Activated naive CD8-positive, alpha-beta T cell treated with anti-CD3 and anti-CD28 coated beads, Interleukin-2, amount 10 ng/mL, durations not matched to agents 7 days and 5 days (primary cell): ENCODE data around the gene PPP4C. TPM values are rescaled to one million over a fixed set of nuclear protein-coding genes. Genes with fewer than 3 reads are reported as not detected.

Source experiments
- ATAC-seq: fragments of 150-1000 bp; cut with Tn5 transposase; one replicate; pipeline ENCODE4 v1.10.0; 2021; ENCODE audit warnings: low read depth, moderate library complexity
- POLR2A ChIA-PET: fragments of 350-600 bp; sonication (Branson Sonifier 250); formaldehyde crosslinking; loops from one replicate; lab custom pipeline; 2021; ENCODE audit warnings: antibody characterized with exemption; lab: Charles Lee
- DNase-seq: peaks from one replicate; pipeline ENCODE4 v3.0.0; 2021
- H3K27ac Mint-ChIP-seq: one replicate; pipeline ENCODE4 v1.8.0; 2022; ENCODE audit warnings: mild to moderate bottlenecking, mixed read lengths
- H3K27me3 Mint-ChIP-seq: one replicate; pipeline ENCODE4 v1.8.0; 2022; ENCODE audit warnings: mild to moderate bottlenecking, moderate library complexity, mixed read lengths
- H3K36me3 Mint-ChIP-seq: one replicate; pipeline ENCODE4 v1.8.0; 2021; ENCODE audit warnings: mild to moderate bottlenecking, mixed read lengths
- H3K4me1 Mint-ChIP-seq: one replicate; pipeline ENCODE4 v1.8.0; 2021; ENCODE audit warnings: mixed read lengths
- H3K4me3 Mint-ChIP-seq: one replicate; pipeline ENCODE4 v1.8.0; 2022; ENCODE audit warnings: mild to moderate bottlenecking, moderate library complexity, mixed read lengths
- H3K9me3 Mint-ChIP-seq: one replicate; pipeline ENCODE4 v1.8.0; 2021; ENCODE audit warnings: mixed read lengths
- total RNA-seq, 2 experiments: library from RNA; stranded (reverse); gene quantifications; one replicate each; pipeline ENCODE4 v1.2.3, GENCODE V29; 2021

PPP4C gene
- total RNA-seq, 2 experiments from 2014 or later: 123 to 133 TPM

GRCh38 chr16:30087181-30087898, 11.5 kb downstream of the PPP4C start:
- H3K36me3 Mint-ChIP-seq: peaks cover 16% of the 10 kb centered on the region
- H3K27ac Mint-ChIP-seq: peak overlapping the region; percentile 58
- no peak overlapping the region for H3K4me3 Mint-ChIP-seq
- H3K9me3 Mint-ChIP-seq: no peaks in the 10 kb centered on the region
- POLR2A ChIA-PET: interaction anchor here (0.6 to 10.8 kb wide), 2 partner anchors 21 to 127 kb away, joined by 3 to 102 read pairs; partner anchors contain the start of gene ALDOA
- no peak for DNase-seq
- H3K27me3 Mint-ChIP-seq: no peaks in the 10 kb centered on the region
- H3K4me1 Mint-ChIP-seq: peaks cover 26% of the 10 kb centered on the region
- ATAC-seq: no peak

- no peak for DNase-seq
- peaks cover 16% of the 10 kb centered on the region for H3K36me3 Mint-ChIP-seq
- POLR2A ChIA-PET: interaction anchor here (1.0 to 10.8 kb wide), 3 partner anchors 12 to 32 kb away, joined by 3 to 102 read pairs (median 8); partner anchors contain the start of gene ALDOA
- no peak for ATAC-seq
- H3K27me3 Mint-ChIP-seq: no peaks in the 10 kb centered on the region
- H3K9me3 Mint-ChIP-seq: no peaks in the 10 kb centered on the region
- peak overlapping the region; percentile 48 for H3K27ac Mint-ChIP-seq
- no peak overlapping the region for H3K4me3 Mint-ChIP-seq
- peaks cover 32% of the 10 kb centered on the region for H3K4me1 Mint-ChIP-seq
Observed at GRCh38 chr16:30088237-30088831, 12.5 kb downstream of the PPP4C start.

DNA sequence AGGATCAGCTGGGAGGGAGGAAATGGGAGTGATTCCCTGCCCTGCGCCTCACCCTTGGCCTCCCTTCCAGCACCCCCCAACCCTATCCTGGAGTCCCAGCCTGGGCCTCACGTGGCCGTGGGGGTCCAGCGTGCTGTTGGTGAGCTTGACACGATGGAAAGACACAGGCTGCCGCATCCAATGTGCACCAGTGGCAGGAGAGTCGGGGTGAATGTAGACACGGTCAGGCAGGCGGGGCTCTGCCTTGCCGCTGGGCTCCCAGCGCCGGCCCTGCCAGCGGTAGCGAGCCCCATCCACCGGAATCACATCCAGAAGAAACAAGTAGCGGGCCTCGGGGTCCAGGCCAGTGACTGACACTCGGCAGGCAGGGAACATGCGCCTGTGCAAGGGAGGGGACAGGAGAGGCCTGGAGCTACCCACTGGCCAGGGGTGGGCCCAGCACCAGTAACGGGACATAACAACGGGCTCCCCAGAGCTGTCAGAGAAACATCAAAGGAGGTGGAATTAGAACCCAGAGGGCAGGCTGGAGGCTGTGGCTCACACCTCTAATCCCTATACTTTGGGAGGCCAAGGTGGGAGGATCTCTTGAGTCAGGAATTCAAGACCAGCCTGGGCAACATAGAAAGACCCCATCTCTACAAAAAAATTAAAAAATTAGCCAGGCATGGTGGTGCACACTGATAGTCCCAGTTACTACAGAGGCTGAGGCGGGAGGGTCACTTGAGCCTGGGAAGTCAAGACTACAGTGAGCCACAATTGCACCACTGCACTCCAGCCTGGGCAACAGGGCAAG, 13.2 kb downstream of the PPP4C start:
- Mint-ChIP-seq H3K27ac (peak overlapping the region; percentile 51), H3K36me3 (peaks cover 16% of the 10 kb centered on the region), H3K4me3 (no peak overlapping the region), H3K4me1 (peaks cover 33% of the 10 kb centered on the region), H3K9me3 (no peaks in the 10 kb centered on the region), H3K27me3 (no peaks in the 10 kb centered on the region)
- no peak for ATAC-seq
- no peak for DNase-seq
- POLR2A ChIA-PET: interaction anchor here (1.0 to 10.8 kb wide), 6 partner anchors 12 to 96 kb away, joined by 3 to 132 read pairs (median 8); partner anchors contain the start of genes ALDOA and CORO1A

DNA sequence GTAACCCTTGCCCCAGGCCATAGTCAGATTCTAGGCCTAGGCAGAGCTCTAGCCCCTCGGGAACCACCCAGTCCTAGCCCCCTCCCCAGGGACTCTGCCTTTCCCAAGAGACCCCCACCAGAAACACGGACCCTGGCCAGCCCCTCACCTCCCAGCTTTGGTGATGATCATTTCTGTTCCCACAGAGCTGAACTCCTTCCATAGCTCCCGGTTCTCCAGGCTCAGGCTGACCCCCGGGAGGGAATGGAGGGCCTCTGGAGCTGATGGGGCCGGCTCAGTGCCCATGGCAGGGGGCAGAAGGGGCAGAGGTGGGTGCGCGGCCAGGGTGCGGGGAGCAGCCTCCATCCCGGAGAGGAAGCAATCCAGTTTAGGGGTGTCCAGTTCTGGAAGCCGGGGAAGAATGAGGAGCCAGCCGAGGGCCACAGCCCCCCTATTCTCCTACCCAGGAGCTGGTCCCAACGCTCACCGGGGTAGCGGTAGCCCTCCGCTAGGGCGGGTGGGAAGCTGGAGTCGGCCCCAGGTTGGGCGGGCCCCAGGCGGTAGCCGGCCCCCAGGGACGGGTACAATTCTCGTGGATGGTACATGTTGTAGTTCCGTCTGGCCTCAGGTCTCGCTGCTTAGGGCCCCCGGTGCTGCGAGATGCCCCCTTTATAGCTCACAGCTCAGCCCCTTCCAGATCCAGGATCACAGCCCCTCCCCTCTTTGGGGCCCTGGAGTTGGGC, 15.0 kb downstream of the PPP4C start:
- POLR2A ChIA-PET: interaction anchor here (0.5 to 10.8 kb wide), 14 partner anchors 11 to 390 kb away, joined by 3 to 132 read pairs (median 6); partner anchors contain the start of genes ALDOA, CORO1A, PPP4C and SEPTIN1
- H3K4me3 Mint-ChIP-seq: peak overlapping the region; percentile 56
- no peaks in the 10 kb centered on the region for H3K9me3 Mint-ChIP-seq
- H3K27ac Mint-ChIP-seq: peak overlapping the region; percentile 76
- DNase-seq (no peak), ATAC-seq (no peak)
- peaks cover 43% of the 10 kb centered on the region for H3K4me1 Mint-ChIP-seq
- no peaks in the 10 kb centered on the region for H3K27me3 Mint-ChIP-seq
- peaks cover 21% of the 10 kb centered on the region for H3K36me3 Mint-ChIP-seq

- Mint-ChIP-seq H3K27ac (peak within 1 kb of the TSS; percentile 96), H3K9me3 (no peaks in the 10 kb centered on the region), H3K27me3 (no peaks in the 10 kb centered on the region), H3K4me1 (peaks cover 47% of the 10 kb centered on the region), H3K4me3 (peak within 1 kb of the TSS; percentile 86), H3K36me3 (peaks cover 19% of the 10 kb centered on the region)
- peak; percentile 77 for ATAC-seq
- POLR2A ChIA-PET: interaction anchor here (0.5 to 10.8 kb wide), 19 partner anchors 12 to 567 kb away, joined by 3 to 132 read pairs (median 4); partner anchors contain the start of genes ALDOA, CD2BP2, CORO1A and MAPK3
- peak; percentile 97 for DNase-seq
Observed at GRCh38 chr16:30091474-30092372, 15.9 kb downstream of the PPP4C start, which contains the start of gene TBX6. Gene TBX6, minus strand, starts transcription at chr16:30091924. Its CDS starts 731 bp downstream, at chr16:30091193.

GRCh38 chr16:30092373-30093010, 16.7 kb downstream of the PPP4C start:
- peak overlapping the region; percentile 86 for H3K4me3 Mint-ChIP-seq

GRCh38 chr16:30094541-30095165, 18.9 kb downstream of the PPP4C start:
- no peaks in the 10 kb centered on the region for H3K27me3 Mint-ChIP-seq
- H3K4me1 Mint-ChIP-seq: peaks cover 39% of the 10 kb centered on the region
- peaks cover 30% of the 10 kb centered on the region for H3K36me3 Mint-ChIP-seq
- peak overlapping the region; percentile 88 for H3K4me3 Mint-ChIP-seq
- no peak for ATAC-seq
- no peak for DNase-seq
- H3K27ac Mint-ChIP-seq: peak overlapping the region; percentile 89
- peaks cover 14% of the 10 kb centered on the region for H3K9me3 Mint-ChIP-seq
- POLR2A ChIA-PET: interaction anchor here (1.9 to 10.8 kb wide), 3 partner anchors 18 to 90 kb away, joined by 6 to 132 read pairs (median 102); partner anchors contain the start of genes ALDOA and CORO1A

More at GRCh38 chr16:30092373-30093010, 16.7 kb downstream of the PPP4C start:
- H3K27me3 Mint-ChIP-seq: no peaks in the 10 kb centered on the region
- peaks cover 48% of the 10 kb centered on the region for H3K4me1 Mint-ChIP-seq
- ATAC-seq: peak; percentile 37
- peaks cover 20% of the 10 kb centered on the region for H3K36me3 Mint-ChIP-seq
- peak; percentile 83 for DNase-seq
- peaks cover 8% of the 10 kb centered on the region for H3K9me3 Mint-ChIP-seq
- POLR2A ChIA-PET: interaction anchor here (0.8 to 10.8 kb wide), 15 partner anchors 11 to 566 kb away, joined by 3 to 132 read pairs (median 4); partner anchors contain the start of genes ALDOA, CD2BP2, CORO1A and MAPK3
- peak overlapping the region; percentile 96 for H3K27ac Mint-ChIP-seq

DNA sequence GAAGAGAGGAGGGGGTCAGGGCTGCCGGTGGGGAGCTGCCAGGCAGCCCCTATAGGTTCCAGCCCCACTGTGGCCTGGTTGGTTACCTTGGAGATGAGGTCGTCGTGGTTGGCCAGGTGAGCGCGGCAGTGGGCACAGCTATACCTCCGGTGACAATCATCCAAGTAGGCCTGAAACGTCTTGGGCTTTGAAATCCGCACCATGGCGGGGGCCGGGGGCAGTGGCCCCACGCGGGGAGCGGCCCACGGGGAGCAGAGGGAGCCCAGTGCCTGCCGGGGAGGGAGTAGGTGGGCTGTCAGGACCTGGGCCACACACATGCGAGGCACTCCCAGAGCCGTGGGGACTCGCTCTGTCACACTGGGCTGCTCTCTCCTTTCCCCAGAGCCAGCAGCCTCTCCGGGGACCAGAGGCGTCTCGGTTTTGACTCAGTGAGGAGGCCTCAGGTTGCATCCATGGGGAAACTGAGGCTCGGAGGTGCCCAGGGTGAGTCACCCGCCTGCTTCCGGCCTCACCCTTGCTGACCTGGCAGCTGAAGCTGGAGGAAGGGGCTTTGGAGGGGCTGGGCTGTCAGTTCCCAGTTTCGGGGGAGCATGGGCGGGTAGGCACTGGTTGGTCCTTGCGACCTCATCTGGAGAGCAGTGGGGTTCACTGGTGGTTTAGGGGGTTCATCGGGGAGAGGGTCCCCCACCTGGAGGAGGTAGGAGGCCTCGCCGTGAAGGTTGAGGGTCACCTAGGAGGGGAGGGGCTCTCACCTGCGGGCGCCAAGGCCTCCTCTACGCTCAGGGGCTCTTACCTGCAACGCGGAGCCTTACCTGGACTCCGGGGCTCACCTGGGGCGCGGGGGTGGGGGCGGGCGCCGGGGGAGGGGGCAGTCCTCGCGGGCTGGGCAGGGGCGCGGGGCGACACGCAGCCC, 19.6 kb downstream of the PPP4C start:
- H3K36me3 Mint-ChIP-seq: peaks cover 30% of the 10 kb centered on the region
- H3K27me3 Mint-ChIP-seq: no peaks in the 10 kb centered on the region
- DNase-seq: peak; percentile 56
- POLR2A ChIA-PET: interaction anchor here (0.6 to 10.8 kb wide), 5 partner anchors 19 to 89 kb away, joined by 4 to 132 read pairs (median 6); partner anchors contain the start of genes ALDOA and CORO1A
- H3K9me3 Mint-ChIP-seq: peaks cover 14% of the 10 kb centered on the region
- peak overlapping the region; percentile 89 for H3K27ac Mint-ChIP-seq
- ATAC-seq: no peak
- peak overlapping the region; percentile 88 for H3K4me3 Mint-ChIP-seq
- peaks cover 32% of the 10 kb centered on the region for H3K4me1 Mint-ChIP-seq

DNA sequence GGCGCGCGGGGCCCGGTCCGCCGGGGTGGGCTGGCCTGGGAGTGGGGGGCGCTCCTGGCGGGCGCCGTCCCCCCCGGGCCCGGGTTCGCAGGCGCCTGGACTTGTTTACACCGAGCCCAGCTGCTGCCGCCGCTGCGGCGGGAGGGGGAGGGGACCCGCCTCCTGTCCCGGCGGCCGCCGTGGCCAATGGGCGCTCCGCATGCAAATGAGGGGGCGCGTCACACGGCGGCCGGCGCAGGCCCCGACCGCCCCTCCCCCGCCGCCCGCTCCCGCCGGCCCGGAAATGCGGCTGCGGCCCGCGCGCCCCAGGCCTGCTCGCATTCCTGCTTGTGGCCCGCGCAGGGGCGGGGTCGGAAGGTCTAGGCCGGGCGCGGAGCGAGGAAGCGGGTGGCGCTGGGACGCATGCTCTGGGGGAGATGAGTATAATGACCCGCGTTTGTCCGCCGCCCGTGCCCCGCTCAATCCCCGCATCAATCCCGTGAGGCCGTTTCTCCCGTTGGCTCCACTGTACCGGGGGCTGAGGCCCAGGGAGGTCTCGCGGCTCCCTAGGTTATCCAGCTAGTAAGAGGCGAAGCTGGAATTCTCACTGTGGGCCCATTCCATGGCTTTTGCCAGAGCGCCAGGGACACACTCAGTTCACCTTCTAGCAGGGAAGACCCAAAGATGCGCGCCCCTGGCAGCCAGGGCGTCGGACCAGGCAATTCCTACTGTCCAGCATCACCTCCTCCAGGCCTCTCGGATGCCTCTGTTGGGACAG, 20.5 kb downstream of the PPP4C start, which contains the start of gene YPEL3:
Gene YPEL3 (minus strand): TSS at position 109 of the 757 bp plus-strand sequence. CDS start 731 bp downstream, outside the sequence.
- Mint-ChIP-seq H3K4me3 (peak within 1 kb of the TSS; percentile 88), H3K36me3 (peaks cover 30% of the 10 kb centered on the region), H3K27ac (peak within 1 kb of the TSS; percentile 89), H3K27me3 (no peaks in the 10 kb centered on the region), H3K4me1 (peaks cover 30% of the 10 kb centered on the region), H3K9me3 (peaks cover 15% of the 10 kb centered on the region)
- ATAC-seq (peak; percentile 55), DNase-seq (peak; percentile 95)
- POLR2A ChIA-PET: interaction anchor here (1.2 to 10.8 kb wide), 5 partner anchors 20 to 89 kb away, joined by 3 to 132 read pairs (median 6); partner anchors contain the start of genes ALDOA and CORO1A
